GM15510 (cell line): Measurements from ENCODE around the gene CCDC13.

Source experiments
- POLR2A ChIP-seq: IDR thresholded peaks from 3 replicates; pipeline ENCODE4 v1.6.1; 2011; ENCODE audit warnings: borderline replicate concordance; ENCODE audit not compliant: insufficient read length; ENCODE audit errors: extremely low read depth

CCDC13 gene

DNA sequence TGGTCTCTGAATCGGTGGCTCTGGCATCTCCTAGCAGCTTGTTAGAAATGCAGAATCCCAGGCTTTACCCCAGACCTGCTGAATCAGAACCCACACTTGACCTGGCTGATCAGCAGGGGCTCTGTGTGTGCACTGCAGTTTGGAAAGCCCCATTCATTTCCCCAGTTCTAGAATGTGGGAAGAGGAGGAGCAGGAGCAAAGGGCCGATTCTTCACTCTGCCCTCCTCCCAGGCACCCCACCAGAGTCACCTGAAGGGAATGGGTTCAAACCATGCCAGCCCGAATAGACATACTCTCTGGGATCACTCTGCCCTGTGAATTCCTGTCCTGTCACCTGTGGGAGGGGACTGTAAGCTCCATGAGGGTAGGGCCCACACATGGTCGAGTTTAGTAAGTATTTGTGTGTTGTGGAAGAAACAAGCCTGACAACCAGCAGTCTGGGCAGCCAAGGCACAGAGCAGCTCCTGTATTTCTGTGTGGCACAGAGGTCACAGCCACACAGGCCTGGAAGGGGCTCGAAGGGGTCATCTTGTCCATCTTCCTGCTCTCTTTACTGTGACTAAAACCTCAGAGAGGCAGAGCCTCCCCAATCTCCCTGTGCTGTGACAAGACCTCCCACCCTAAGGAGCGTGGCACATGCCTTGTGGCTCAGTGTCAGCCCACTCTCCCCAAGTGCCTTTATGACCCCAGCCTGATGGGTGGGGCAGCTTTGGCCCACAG, 41.4 kb downstream of the CCDC13 start:
- no peak for TF ChIP-seq POLR2A

DNA sequence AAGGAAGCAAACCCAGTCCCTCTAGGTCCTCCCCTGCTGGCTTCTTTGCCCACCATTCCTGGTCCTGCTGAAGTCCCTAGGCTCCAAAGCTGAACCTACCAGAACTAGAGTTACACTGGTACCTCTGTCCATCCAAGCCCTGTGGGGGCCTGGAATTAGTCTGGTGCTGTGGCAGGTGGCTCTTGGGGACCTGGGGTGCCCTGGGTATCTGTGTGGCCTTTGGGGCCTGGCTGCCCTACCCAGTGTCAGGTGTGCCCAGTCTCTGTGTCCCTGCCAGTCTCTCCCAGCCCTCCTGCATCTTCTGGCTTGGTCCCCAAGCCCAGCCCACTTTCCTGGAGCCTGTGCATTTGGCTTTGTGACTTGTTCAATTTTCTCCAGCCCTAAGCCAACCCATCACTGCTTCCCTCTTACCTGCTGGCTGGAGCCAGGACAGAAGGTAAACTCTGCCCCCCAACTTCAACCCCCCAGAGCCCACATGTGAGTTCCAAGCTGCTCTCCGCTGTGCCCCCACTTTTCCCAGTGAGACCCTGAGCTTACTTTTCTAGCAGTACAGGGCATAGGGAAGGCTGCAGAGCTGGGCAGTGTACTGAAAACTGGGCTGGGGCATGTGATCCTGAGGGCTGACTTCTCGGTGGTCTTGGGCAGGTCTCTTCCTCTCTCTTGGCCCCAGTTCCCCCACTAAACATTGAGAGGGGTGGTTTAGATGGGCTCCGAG, 42.2 kb downstream of the CCDC13 start:
- TF ChIP-seq POLR2A: no peak

DNA sequence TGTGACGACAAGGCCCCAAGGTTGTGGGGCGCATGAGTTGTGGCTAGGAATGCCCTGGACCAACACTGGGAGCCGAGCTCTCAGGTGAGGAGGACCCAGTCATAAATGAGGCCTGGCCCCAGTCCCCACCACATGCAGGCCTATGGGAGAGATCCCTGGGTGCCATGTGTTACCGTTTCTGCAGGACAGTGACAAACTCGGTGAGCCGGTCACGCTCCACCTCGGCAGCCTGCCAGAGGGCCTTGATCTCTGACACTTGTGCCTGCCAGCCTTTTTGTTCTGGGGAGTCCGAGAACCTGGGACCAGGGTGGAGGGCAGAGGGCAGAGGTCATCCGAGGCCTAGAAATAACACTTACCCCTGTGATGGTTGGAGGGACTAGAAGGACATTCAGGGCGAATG, 42.8 kb downstream of the CCDC13 start:
- no peak for TF ChIP-seq POLR2A

DNA sequence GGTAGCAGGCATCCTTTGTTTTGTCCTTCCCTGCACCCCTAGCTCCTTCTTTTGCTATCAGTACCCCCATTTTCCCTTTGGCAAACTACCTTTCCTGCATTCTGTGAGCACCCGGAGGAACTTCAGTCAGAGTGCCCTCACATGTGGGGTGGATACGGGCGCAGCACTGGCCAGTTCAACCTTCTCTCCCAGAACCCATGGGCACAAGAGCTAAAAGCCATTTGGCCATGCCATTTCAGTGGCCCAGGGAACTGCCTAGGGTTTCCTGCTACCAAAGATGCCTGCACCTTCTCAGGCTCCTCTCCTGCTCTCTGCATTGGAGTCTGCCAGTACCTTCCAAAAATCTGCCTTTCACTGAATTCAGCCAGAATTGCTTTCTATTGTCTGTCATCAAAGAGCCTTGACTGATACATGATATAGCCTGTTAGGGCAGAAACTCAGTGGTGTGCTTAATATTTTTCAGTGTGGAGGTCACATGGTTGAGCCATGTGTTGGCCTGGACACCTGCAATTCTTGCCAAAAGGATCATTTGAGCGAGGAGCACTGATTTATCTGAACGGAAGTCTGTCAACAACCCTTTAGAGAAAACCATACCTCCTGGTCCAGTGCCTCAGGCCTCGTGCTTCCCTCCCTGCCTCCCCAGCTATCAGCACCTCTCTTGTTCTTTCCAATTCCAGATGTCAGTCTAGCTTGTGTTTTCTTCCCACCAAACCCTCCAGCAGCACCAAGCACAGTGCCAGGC, 43.5 kb downstream of the CCDC13 start:
- no peak for TF ChIP-seq POLR2A

DNA sequence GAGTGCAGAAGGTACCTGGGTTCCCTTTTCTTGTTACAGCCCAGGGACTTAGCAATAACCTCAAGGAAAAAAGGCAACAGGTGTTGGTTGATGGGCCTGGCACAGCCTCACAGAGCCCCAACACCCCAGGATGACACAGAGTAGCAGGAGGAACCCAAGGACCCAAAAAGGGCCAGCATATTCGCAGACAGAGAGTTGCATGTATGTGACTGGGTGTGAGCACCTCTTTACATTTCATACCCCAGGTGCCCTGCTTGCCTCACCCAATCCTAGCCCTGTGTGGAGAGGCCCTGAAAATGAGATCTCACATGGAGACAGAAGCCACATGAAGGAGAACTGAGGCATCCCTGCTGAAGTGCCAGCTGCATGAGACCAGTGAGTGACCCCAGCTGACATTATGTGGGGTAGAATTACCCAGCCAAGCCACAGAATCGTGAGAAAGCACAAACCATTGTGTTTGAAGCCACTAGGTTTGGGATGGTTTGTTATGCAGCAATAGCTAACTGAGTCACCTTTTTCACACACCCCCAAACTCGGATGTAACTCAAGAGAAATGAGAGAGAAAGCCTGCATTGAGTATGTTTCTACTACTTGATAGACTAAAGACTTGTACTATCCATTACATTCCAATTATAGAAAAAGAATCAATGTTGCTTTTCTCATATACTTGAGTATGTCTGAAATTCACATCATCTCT, 44.2 kb downstream of the CCDC13 start:
- TF ChIP-seq POLR2A: no peak

DNA sequence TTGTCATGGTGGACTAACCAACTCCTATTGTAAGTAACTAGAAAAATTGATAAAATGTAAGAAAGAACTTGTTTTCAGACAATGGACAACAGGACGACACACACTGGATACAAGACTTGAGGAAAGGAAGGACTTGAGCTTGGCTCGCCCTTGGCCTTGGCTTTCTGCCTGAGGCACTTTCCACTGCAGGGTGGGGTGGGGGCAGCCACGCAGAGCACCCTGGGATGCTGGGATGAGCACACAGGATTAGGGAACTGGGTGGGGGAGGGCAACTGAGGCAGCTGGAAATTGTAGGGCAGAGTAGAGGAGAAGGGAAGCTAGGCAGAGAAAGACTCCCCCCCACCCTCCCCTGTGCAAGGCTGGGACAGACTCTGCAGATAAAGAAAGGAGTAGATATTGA, 45.0 kb downstream of the CCDC13 start:
- TF ChIP-seq POLR2A: no peak

DNA sequence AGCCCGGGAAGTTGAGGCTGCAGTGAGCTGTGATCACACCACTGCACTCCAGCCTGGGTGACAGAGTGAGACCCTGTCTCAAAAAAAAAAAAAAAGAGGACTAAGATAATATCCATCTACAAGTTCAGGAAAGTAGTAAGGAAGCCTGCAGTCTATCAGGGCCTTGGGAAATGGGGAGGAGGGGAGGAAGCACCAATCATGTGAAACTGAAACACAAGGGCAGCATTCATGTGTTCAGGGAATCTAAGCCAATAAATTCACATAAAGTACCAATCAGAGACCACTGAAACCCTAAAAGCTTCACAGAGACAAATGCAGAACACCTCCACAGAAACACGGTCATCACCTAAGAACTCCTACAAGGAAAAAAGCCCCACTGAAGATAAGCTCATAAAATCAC, 47.6 kb downstream of the CCDC13 start:
- TF ChIP-seq POLR2A: no peak

DNA sequence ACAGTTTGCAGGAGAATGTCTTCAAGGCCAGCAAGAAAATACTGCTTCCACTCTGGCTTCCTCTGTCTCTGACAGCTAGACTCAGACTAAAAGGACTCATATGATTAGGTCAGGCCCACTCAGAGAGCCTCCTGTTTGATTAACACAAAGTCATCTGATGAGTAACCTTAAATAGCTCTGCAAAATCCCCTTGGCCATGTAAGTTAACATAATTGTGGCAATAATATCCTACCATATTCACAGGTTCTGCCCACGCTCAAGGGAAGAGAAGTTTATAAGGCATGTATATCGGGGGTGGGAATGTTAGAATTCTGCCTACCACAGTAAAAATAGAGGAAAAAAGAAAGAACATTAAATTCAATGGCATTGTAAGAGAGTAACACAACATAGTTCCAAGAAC, 49.8 kb downstream of the CCDC13 start:
- no peak for TF ChIP-seq POLR2A
